HL-60 (cell line): ENCODE results near the gene NEK8.

ENCODE experiments used
- DNase-seq, 2 experiments: peaks; one replicate each; pipeline ENCODE4 v3.0.0-alpha.2; 2010 to 2020; ENCODE audit warnings: low read depth in 1 of 2, low spot score in 1 of 2
- H3K27ac ChIP-seq: fragments of 250-450 bp; sonication (Bioruptor Pico); replicated peaks from 2 replicates; pipeline ENCODE4 v1.5.1; 2020; ENCODE audit warnings: mild to moderate bottlenecking, moderate library complexity
- H3K27me3 ChIP-seq: fragments of 250-450 bp; sonication (Bioruptor Pico); 2 replicates; pipeline ENCODE4 v1.5.1; 2021; ENCODE audit warnings: mild to moderate bottlenecking, moderate library complexity; ENCODE audit not compliant: insufficient read depth, poor library complexity, severe bottlenecking
- H3K4me3 ChIP-seq: replicated peaks from 2 replicates; pipeline ENCODE4 v1.5.1; 2011; ENCODE audit warnings: mild to moderate bottlenecking, control low read depth, low read length; ENCODE audit not compliant: insufficient read depth
- CTCF ChIP-seq: IDR thresholded peaks from one replicate; pipeline ENCODE4 v1.5.1; 2011; ENCODE audit warnings: low read length, control low read depth, inconsistent platforms; ENCODE audit not compliant: insufficient read depth
- GABPA ChIP-seq: IDR thresholded peaks from 2 replicates; pipeline ENCODE4 v1.6.1; 2012; ENCODE audit warnings: low read depth
- POLR2AphosphoS5 ChIP-seq: IDR thresholded peaks from 2 replicates; pipeline ENCODE4 v1.6.1; 2012; ENCODE audit warnings: low read depth
- REST ChIP-seq: IDR thresholded peaks from 2 replicates; pipeline ENCODE4 v1.6.1; 2012; ENCODE audit warnings: low read depth; ENCODE audit not compliant: insufficient replicate concordance
- SPI1 ChIP-seq: IDR thresholded peaks from 2 replicates; pipeline ENCODE4 v1.6.1; 2012; ENCODE audit warnings: low read depth, mild to moderate bottlenecking, borderline replicate concordance

The NEK8 gene

GRCh38 chr17:28725166-28725659 lies 3.4 kb upstream of the NEK8 start:
- Histone ChIP-seq H3K4me3 (peak overlapping the region; percentile 68), H3K27me3 (no peaks in the 10 kb centered on the region), H3K27ac (peak overlapping the region; percentile 80)
- DNase-seq = peak; percentile 67 to 70
- TF ChIP-seq CTCF (no peak), POLR2AphosphoS5 (peak; percentile 94), SPI1 (no peak), GABPA (no peak), REST (no peak)

- Histone ChIP-seq H3K27ac (peak overlapping the region; percentile 80), H3K4me3 (peak overlapping the region; percentile 68), H3K27me3 (no peaks in the 10 kb centered on the region)
- peak; percentile 64 to 81 for DNase-seq
- TF ChIP-seq GABPA (no peak), CTCF (no peak), SPI1 (no peak), REST (no peak), POLR2AphosphoS5 (peak; percentile 2; the same call in 1 of the 2 replicates)
Observed at GRCh38 chr17:28725660-28726225, 2.8 kb upstream of the NEK8 start.

- peak within 1 kb of the TSS; percentile 68 for H3K4me3 ChIP-seq
- DNase-seq = peak in 1 of 2 experiments; percentile 74
Observed at GRCh38 chr17:28726226-28726626, 2.4 kb upstream of the NEK8 start, which contains the start of gene TLCD1. Gene TLCD1, minus strand, starts transcription at chr17:28726233. Its CDS starts 136 bp downstream, at chr17:28726097.

GRCh38 chr17:28726627-28727491 lies 1.7 kb upstream of the NEK8 start:
- H3K4me3 ChIP-seq = peak overlapping the region; percentile 68
- peak overlapping the region; percentile 93 for H3K27ac ChIP-seq
- no peaks in the 10 kb centered on the region for H3K27me3 ChIP-seq
- no peak for TF ChIP-seq SPI1
- no peak for TF ChIP-seq GABPA
- no peak for TF ChIP-seq REST
- TF ChIP-seq CTCF = peak; percentile 94
- 0 out of 2 replicates have a peak, but pooled peaks have one; percentile 22 for TF ChIP-seq POLR2AphosphoS5
- DNase-seq = peak; percentile 94 to 96

More at GRCh38 chr17:28726226-28726626, 2.4 kb upstream of the NEK8 start, which contains the start of gene TLCD1:
- no peaks in the 10 kb centered on the region for H3K27me3 ChIP-seq
- peak within 1 kb of the TSS; percentile 93 for H3K27ac ChIP-seq
- no peak for TF ChIP-seq GABPA
- TF ChIP-seq POLR2AphosphoS5 = no peak
